ENCODE results near the gene SDK1.

Gene SDK1

GRCh38 chr7:4162884-4163564, 862.0 kb downstream of the SDK1 start:
- DNase-seq (ENCODE audit: low read depth) = no peak

GRCh38 chr7:4163565-4164203, 862.6 kb downstream of the SDK1 start:
- DNase-seq (ENCODE audit: low read depth) = no peak

GRCh38 chr7:4164556-4164955, 863.5 kb downstream of the SDK1 start:
- no peak for DNase-seq (ENCODE audit: low read depth)

GRCh38 chr7:4166340-4166739, 865.3 kb downstream of the SDK1 start:
- no peak for DNase-seq (ENCODE audit: low read depth)

GRCh38 chr7:4166807-4167206, 865.8 kb downstream of the SDK1 start:
- no peak for DNase-seq (ENCODE audit: low read depth)

GRCh38 chr7:4167385-4167910, 866.4 kb downstream of the SDK1 start:
- DNase-seq (ENCODE audit: low read depth) = no peak

GRCh38 chr7:4168041-4168440, 867.0 kb downstream of the SDK1 start:
- DNase-seq (ENCODE audit: low read depth) = no peak

- DNase-seq (ENCODE audit: low read depth) = no peak
Measured at GRCh38 chr7:4168541-4168940, 867.5 kb downstream of the SDK1 start.

- no peak for DNase-seq (ENCODE audit: low read depth)
Measured at GRCh38 chr7:4169455-4169854, 868.4 kb downstream of the SDK1 start.

- no peak for DNase-seq (ENCODE audit: low read depth)
Measured at GRCh38 chr7:4170997-4171786, 870.1 kb downstream of the SDK1 start.

- no peak for DNase-seq (ENCODE audit: low read depth)
Measured at GRCh38 chr7:4172883-4173282, 871.8 kb downstream of the SDK1 start.

GRCh38 chr7:4173615-4174014, 872.6 kb downstream of the SDK1 start:
- no peak for DNase-seq (ENCODE audit: low read depth)

GRCh38 chr7:4174016-4174415, 873.0 kb downstream of the SDK1 start:
- DNase-seq (ENCODE audit: low read depth) = no peak

GRCh38 chr7:4174451-4174850, 873.4 kb downstream of the SDK1 start:
- no peak for DNase-seq (ENCODE audit: low read depth)

GRCh38 chr7:4174884-4175283, 873.8 kb downstream of the SDK1 start:
- DNase-seq (ENCODE audit: low read depth) = no peak

- no peak for DNase-seq (ENCODE audit: low read depth)
Measured at GRCh38 chr7:4175346-4175973, 874.4 kb downstream of the SDK1 start.

- no peak for DNase-seq (ENCODE audit: low read depth)
Measured at GRCh38 chr7:4177001-4177400, 875.9 kb downstream of the SDK1 start.

- DNase-seq (ENCODE audit: low read depth) = no peak
Measured at GRCh38 chr7:4178416-4178815, 877.4 kb downstream of the SDK1 start.

GRCh38 chr7:4178916-4179687, 878.0 kb downstream of the SDK1 start:
- no peak for DNase-seq (ENCODE audit: low read depth)

- DNase-seq (ENCODE audit: low read depth) = no peak
Measured at GRCh38 chr7:4179688-4180380, 878.8 kb downstream of the SDK1 start.

GRCh38 chr7:4181446-4181845, 880.4 kb downstream of the SDK1 start:
- no peak for DNase-seq (ENCODE audit: low read depth)

All from stimulated activated CD8-positive, alpha-beta memory T cell treated with anti-CD3 and anti-CD28 coated beads, Interleukin-12 subunit alpha, Interleukin-12 subunit beta, amount 100 ng/mL, for 4 hours (primary cell).